ENCODE results near the gene SLC30A7.

The SLC30A7 gene

GRCh38 chr1:100903777-100904176 is 7.9 kb downstream of the SLC30A7 start:
- H3K4me3 ChIP-seq (replicated peaks; ENCODE audit: low read depth, low read length), result no peak overlapping the region
- DNase-seq (ENCODE audit: extremely low read depth, low read depth), result no peak
- TF ChIP-seq CTCF (IDR thresholded peaks at IDR 0.05; ENCODE audit: low read depth, low read length, missing control alignments), result no peak

GRCh38 chr1:100904528-100904927 is 8.6 kb downstream of the SLC30A7 start:
- no peak for TF ChIP-seq CTCF (IDR thresholded peaks at IDR 0.05; ENCODE audit: low read depth, low read length, missing control alignments)
- no peak overlapping the region for H3K4me3 ChIP-seq (replicated peaks; ENCODE audit: low read depth, low read length)
- DNase-seq (ENCODE audit: extremely low read depth, low read depth), result no peak

GRCh38 chr1:100905181-100905580 is 9.3 kb downstream of the SLC30A7 start:
- no peak overlapping the region for H3K4me3 ChIP-seq (replicated peaks; ENCODE audit: low read depth, low read length)
- no peak for TF ChIP-seq CTCF (IDR thresholded peaks at IDR 0.05; ENCODE audit: low read depth, low read length, missing control alignments)
- DNase-seq (ENCODE audit: extremely low read depth, low read depth), result no peak

GRCh38 chr1:100907887-100908286 is 12.0 kb downstream of the SLC30A7 start:
- DNase-seq (ENCODE audit: extremely low read depth, low read depth), result no peak
- no peak for TF ChIP-seq CTCF (IDR thresholded peaks at IDR 0.05; ENCODE audit: low read depth, low read length, missing control alignments)
- H3K4me3 ChIP-seq (replicated peaks; ENCODE audit: low read depth, low read length), result no peak overlapping the region

GRCh38 chr1:100909018-100909417 is 13.1 kb downstream of the SLC30A7 start:
- no peak for DNase-seq (ENCODE audit: extremely low read depth, low read depth)
- no peak overlapping the region for H3K4me3 ChIP-seq (replicated peaks; ENCODE audit: low read depth, low read length)
- no peak for TF ChIP-seq CTCF (IDR thresholded peaks at IDR 0.05; ENCODE audit: low read depth, low read length, missing control alignments)

- no peak for TF ChIP-seq CTCF (IDR thresholded peaks at IDR 0.05; ENCODE audit: low read depth, low read length, missing control alignments)
- no peak for DNase-seq (ENCODE audit: extremely low read depth, low read depth)
Observed at GRCh38 chr1:100912019-100912418, 16.1 kb downstream of the SLC30A7 start.

GRCh38 chr1:100921110-100921706 is 25.3 kb downstream of the SLC30A7 start:
- DNase-seq (ENCODE audit: extremely low read depth, low read depth), result peak; percentile 33
- no peak overlapping the region for H3K4me3 ChIP-seq (replicated peaks; ENCODE audit: low read depth, low read length)
- peak; percentile 33 for TF ChIP-seq CTCF (IDR thresholded peaks at IDR 0.05; ENCODE audit: low read depth, low read length, missing control alignments)

More at GRCh38 chr1:100912019-100912418, 16.1 kb downstream of the SLC30A7 start:
- no peak overlapping the region for H3K4me3 ChIP-seq (replicated peaks; ENCODE audit: low read depth, low read length)
